ENCODE measurements around the gene VANGL2.

Gene VANGL2

GRCh38 chr1:160400223-160400645, at the start of gene VANGL2:
VANGL2 (plus strand) TSS chr1:160400564; CDS start chr1:160415838, 15,274 bp downstream.
- peak; percentile 14 for DNase-seq

GRCh38 chr1:160351629-160352028, 48.7 kb upstream of the VANGL2 start:
- DNase-seq, result no peak

GRCh38 chr1:160352555-160352954, 47.8 kb upstream of the VANGL2 start:
- DNase-seq, result no peak

- DNase-seq, result no peak
Measured at GRCh38 chr1:160353223-160353622, 47.1 kb upstream of the VANGL2 start.

GRCh38 chr1:160354388-160354985, 45.9 kb upstream of the VANGL2 start:
- DNase-seq, result peak; percentile 23

- peak; percentile 28 for DNase-seq
Measured at GRCh38 chr1:160357286-160358002, 42.9 kb upstream of the VANGL2 start.

GRCh38 chr1:160358073-160358472, 42.3 kb upstream of the VANGL2 start:
- DNase-seq, result no peak

- DNase-seq, result no peak
Measured at GRCh38 chr1:160359559-160360226, 40.7 kb upstream of the VANGL2 start.

GRCh38 chr1:160360227-160360695, 40.1 kb upstream of the VANGL2 start:
- DNase-seq, result no peak

- DNase-seq, result no peak
Measured at GRCh38 chr1:160361199-160361598, 39.2 kb upstream of the VANGL2 start.

- no peak for DNase-seq
Measured at GRCh38 chr1:160361814-160362167, 38.6 kb upstream of the VANGL2 start.

GRCh38 chr1:160362168-160362957, 38.0 kb upstream of the VANGL2 start:
- DNase-seq, result no peak

GRCh38 chr1:160363010-160363409, 37.4 kb upstream of the VANGL2 start:
- no peak for DNase-seq

GRCh38 chr1:160363951-160364735, 36.2 kb upstream of the VANGL2 start:
- no peak for DNase-seq

- no peak for DNase-seq
Measured at GRCh38 chr1:160365325-160365724, 35.0 kb upstream of the VANGL2 start.

- no peak for DNase-seq
Measured at GRCh38 chr1:160366731-160367515, 33.4 kb upstream of the VANGL2 start, which contains the start of gene NHLH1. NHLH1 (plus strand) TSS chr1:160367071; CDS start chr1:160370732, 3,661 bp downstream.

GRCh38 chr1:160367516-160367900, 32.9 kb upstream of the VANGL2 start:
- DNase-seq, result no peak

GRCh38 chr1:160367934-160368923, 32.1 kb upstream of the VANGL2 start:
- no peak for DNase-seq

- no peak for DNase-seq
Measured at GRCh38 chr1:160369087-160369486, 31.3 kb upstream of the VANGL2 start.

Data from EL (cell line).